Keratinocyte (primary cell): ENCODE measurements around the gene LGALS7B. TPM values are rescaled to one million over a fixed set of nuclear protein-coding genes. Genes with fewer than 3 reads are reported as not detected.

Source experiments
- DNase-seq: peaks from one replicate; pipeline ENCODE4 v3.0.0-alpha.2; 2011; ENCODE audit warnings: low read depth, missing footprints, low spot score
- FAIRE-seq: peaks from 2 replicates; lab custom pipeline; 2011; peaks lifted over from hg19 to GRCh38; lab: Jason Lieb, UNC
- H2AFZ ChIP-seq: 2 replicates; pipeline ENCODE4 v1.6.0; 2012; ENCODE audit warnings: low read length, control low read depth, inconsistent platforms; ENCODE audit not compliant: control insufficient read depth
- H3K27ac ChIP-seq: 2 replicates; pipeline ENCODE4 v1.5.1; 2011; ENCODE audit warnings: low read length; ENCODE audit not compliant: control insufficient read depth, insufficient read depth
- H3K27me3 ChIP-seq: 3 replicates; pipeline ENCODE4 v1.6.0; 2011; ENCODE audit warnings: low read length; ENCODE audit not compliant: control insufficient read depth, insufficient read depth; ENCODE audit errors: extremely low read depth
- H3K36me3 ChIP-seq, 2 experiments: 2 replicates in 1 of 2; 3 replicates in 1 of 2; pipeline ENCODE4 v1.5.1; 2011; ENCODE audit warnings: low read length in 2 of 2, mild to moderate bottlenecking in 1 of 2; ENCODE audit not compliant: control insufficient read depth in 2 of 2, insufficient read depth in 2 of 2; ENCODE audit errors: extremely low read depth in 1 of 2
- H3K4me1 ChIP-seq: 3 replicates; pipeline ENCODE4 v1.5.1; 2011; ENCODE audit warnings: low read length; ENCODE audit not compliant: control insufficient read depth, insufficient read depth; ENCODE audit errors: extremely low read depth
- H3K4me2 ChIP-seq: 3 replicates; pipeline ENCODE4 v1.6.0; 2011; ENCODE audit warnings: low read depth, low read length; ENCODE audit not compliant: control insufficient read depth, insufficient read depth; ENCODE audit errors: extremely low read depth
- H3K4me3 ChIP-seq, 3 experiments: fragments of 200-600 bp in 1 of 3; sonication (generic) in 1 of 3; 2 replicates in 2 of 3; 3 replicates in 1 of 3; pipeline ENCODE4 v1.5.1; 2011 to 2016; ENCODE audit warnings: low read length in 3 of 3, mild to moderate bottlenecking in 3 of 3, control low read depth in 2 of 3, inconsistent platforms in 1 of 3, low read depth in 1 of 3, mixed read lengths in 1 of 3, mixed run types in 1 of 3, moderate library complexity in 1 of 3; ENCODE audit not compliant: control insufficient read depth in 2 of 3, insufficient read depth in 2 of 3; ENCODE audit errors: extremely low read depth in 1 of 3
- H3K79me2 ChIP-seq: 2 replicates; pipeline ENCODE4 v1.6.0; 2012; ENCODE audit warnings: low read length; ENCODE audit not compliant: control insufficient read depth, insufficient read depth
- H3K9ac ChIP-seq: 3 replicates; pipeline ENCODE4 v1.6.0; 2011; ENCODE audit warnings: low read length; ENCODE audit not compliant: control insufficient read depth, insufficient read depth; ENCODE audit errors: extremely low read depth
- H3K9me1 ChIP-seq: 3 replicates; pipeline ENCODE4 v1.6.0; 2011; ENCODE audit warnings: low read length; ENCODE audit not compliant: control insufficient read depth, insufficient read depth; ENCODE audit errors: extremely low read depth
- H3K9me3 ChIP-seq: 2 replicates; pipeline ENCODE4 v1.5.1; 2012; ENCODE audit warnings: low read depth, low read length; ENCODE audit not compliant: control insufficient read depth
- H4K20me1 ChIP-seq: 3 replicates; pipeline ENCODE4 v1.6.0; 2011; ENCODE audit warnings: low read length; ENCODE audit not compliant: control insufficient read depth, insufficient read depth; ENCODE audit errors: extremely low read depth
- EZH2 ChIP-seq: IDR thresholded peaks from one replicate; pipeline ENCODE4 v1.6.1; 2012; ENCODE audit warnings: inconsistent platforms, mild to moderate bottlenecking, low read length, moderate library complexity
- dilution Hi-C: fragments of 300-500 bp; cut with MboI; formaldehyde crosslinking; loops from one replicate; pipeline ENCODE4 v1.7.0; 2020; ENCODE audit warnings: low sequenced_read_pairs; ENCODE audit not compliant: extremely low pct_ligation_motif_present
- polyA plus RNA-seq, 5 experiments: library from polyadenylated mRNA; depleted of rRNA in 3 of 5; stranded (reverse) in 3 of 5; stranded (forward) in 1 of 5; unstranded in 1 of 5; fragments of >200 nt; gene quantifications; 1 replicate in 1 of 5; 2 replicates in 3 of 5; 3 replicates in 1 of 5; pipeline versions ENCODE4 v1.2.1 to v1.2.3, GENCODE V29; 2011 to 2012; ENCODE audit warnings: missing spikeins in 2 of 5, low read depth in 1 of 5, low replicate concordance in 1 of 5
- TF ChIP-seq, protein P1 (sequence below), 3 experiments: IDR thresholded peaks in 1 of 3; conservative IDR thresholded peaks in 1 of 3; optimal IDR thresholded peaks in 1 of 3; 2 replicates in 2 of 3; 3 replicates in 1 of 3; pipeline versions ENCODE3 to v1.5.1; 2011; ENCODE audit warnings: low read length in 3 of 3, mild to moderate bottlenecking in 3 of 3, moderate library complexity in 2 of 3, control low read depth in 1 of 3, inconsistent platforms in 1 of 3; ENCODE audit not compliant: insufficient read depth in 2 of 3; ENCODE audit errors: extremely low read depth in 1 of 3

Gene LGALS7B
- polyA plus RNA-seq, 1 donor (not counting 4 experiments of a cell fraction or from before 2014, with no cell fraction given), result 1,668 TPM

DNA sequence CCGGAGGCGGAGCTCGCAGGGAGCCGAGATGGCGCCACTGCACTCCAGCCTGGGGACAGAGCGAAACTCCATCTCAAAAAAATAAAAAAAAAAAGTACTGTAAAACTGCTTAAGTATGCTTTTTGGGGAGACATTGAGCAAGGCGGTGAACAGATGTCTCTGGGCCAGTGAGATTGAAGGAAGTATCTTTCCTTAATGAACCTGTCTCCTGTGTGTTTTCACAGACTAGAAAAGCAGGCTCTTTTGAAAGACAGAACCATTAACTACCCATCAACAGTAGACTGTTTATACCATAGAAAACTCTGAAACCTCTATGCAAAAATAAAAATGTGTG, 44.1 kb downstream of the LGALS7B start:
- DNase-seq (no peak), FAIRE-seq (no peak)
- no peaks in the 10 kb centered on the region for H3K79me2 ChIP-seq
- H3K27me3 ChIP-seq, result no peaks in the 10 kb centered on the region
- H3K4me1 ChIP-seq, result peaks cover 41% of the 10 kb centered on the region
- H3K9me1 ChIP-seq, result peaks cover 5% of the 10 kb centered on the region
- H2AFZ ChIP-seq, result no peak overlapping the region
- H4K20me1 ChIP-seq, result peaks cover 6% of the 10 kb centered on the region
- no peaks in the 10 kb centered on the region for H3K9me3 ChIP-seq
- no peak for TF ChIP-seq EZH2
- TF ChIP-seq, protein P1, sequence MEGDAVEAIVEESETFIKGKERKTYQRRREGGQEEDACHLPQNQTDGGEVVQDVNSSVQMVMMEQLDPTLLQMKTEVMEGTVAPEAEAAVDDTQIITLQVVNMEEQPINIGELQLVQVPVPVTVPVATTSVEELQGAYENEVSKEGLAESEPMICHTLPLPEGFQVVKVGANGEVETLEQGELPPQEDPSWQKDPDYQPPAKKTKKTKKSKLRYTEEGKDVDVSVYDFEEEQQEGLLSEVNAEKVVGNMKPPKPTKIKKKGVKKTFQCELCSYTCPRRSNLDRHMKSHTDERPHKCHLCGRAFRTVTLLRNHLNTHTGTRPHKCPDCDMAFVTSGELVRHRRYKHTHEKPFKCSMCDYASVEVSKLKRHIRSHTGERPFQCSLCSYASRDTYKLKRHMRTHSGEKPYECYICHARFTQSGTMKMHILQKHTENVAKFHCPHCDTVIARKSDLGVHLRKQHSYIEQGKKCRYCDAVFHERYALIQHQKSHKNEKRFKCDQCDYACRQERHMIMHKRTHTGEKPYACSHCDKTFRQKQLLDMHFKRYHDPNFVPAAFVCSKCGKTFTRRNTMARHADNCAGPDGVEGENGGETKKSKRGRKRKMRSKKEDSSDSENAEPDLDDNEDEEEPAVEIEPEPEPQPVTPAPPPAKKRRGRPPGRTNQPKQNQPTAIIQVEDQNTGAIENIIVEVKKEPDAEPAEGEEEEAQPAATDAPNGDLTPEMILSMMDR (optimal IDR thresholded peaks at IDR 0.05 in 1 of 3, IDR thresholded peaks at IDR 0.05 in 1 of 3, conservative IDR thresholded peaks at IDR 0.05 in 1 of 3; ENCODE audit: extremely low read depth in 1 of 3, insufficient read depth in 2 of 3, low read length in 3 of 3), result no peak
- H3K9ac ChIP-seq, result no peak overlapping the region
- H3K27ac ChIP-seq, result no peak overlapping the region
- H3K4me2 ChIP-seq, result no peak overlapping the region
- no peak overlapping the region for H3K4me3 ChIP-seq
- H3K36me3 ChIP-seq, result peaks cover 11 to 13% of the 10 kb centered on the region in 2 experiments
- dilution Hi-C loops, result no loop called here

DNA sequence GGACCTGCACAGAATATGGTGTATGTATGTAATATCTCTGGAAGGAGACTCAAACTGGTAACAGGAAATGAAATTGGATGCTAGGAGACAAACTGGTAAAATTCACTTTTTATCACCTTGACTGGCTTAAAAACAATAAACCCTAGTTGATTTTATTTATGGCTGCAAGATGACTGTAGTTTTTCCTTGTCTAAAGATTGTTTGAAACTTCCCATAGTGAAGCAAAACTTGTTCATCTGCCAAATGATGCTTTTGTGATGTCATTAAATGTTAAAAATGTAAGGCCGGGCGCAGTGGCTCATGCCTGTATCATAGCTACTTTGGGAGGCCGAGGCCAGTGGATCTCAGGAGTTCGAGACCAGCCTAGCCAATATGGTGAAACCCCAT, 45.1 kb downstream of the LGALS7B start:
- Histone ChIP-seq H3K4me1 (peaks cover 50% of the 10 kb centered on the region), H2AFZ (no peak overlapping the region), H3K4me2 (no peak overlapping the region), H3K9ac (no peak overlapping the region), H4K20me1 (peaks cover 6% of the 10 kb centered on the region), H3K27me3 (no peaks in the 10 kb centered on the region), H3K4me3 (no peak overlapping the region), H3K36me3 (peaks cover 16 to 18% of the 10 kb centered on the region in 2 experiments), H3K9me1 (peaks cover 5% of the 10 kb centered on the region), H3K27ac (no peak overlapping the region), H3K9me3 (no peaks in the 10 kb centered on the region), H3K79me2 (no peaks in the 10 kb centered on the region)
- TF ChIP-seq, protein P1 (optimal IDR thresholded peaks at IDR 0.05 in 1 of 3, IDR thresholded peaks at IDR 0.05 in 1 of 3, conservative IDR thresholded peaks at IDR 0.05 in 1 of 3; ENCODE audit: extremely low read depth in 1 of 3, insufficient read depth in 2 of 3, low read length in 3 of 3), result no peak
- no peak for TF ChIP-seq EZH2
- DNase-seq (no peak), FAIRE-seq (no peak)
- dilution Hi-C loops, result no loop called here
